Hematopoietic multipotent progenitor cell treated with erythropoietin and hydrocortisone succinate and interleukin-3 and kit ligand, for 15 days (in vitro differentiated cells): ENCODE results near the gene GABARAP.
A peak's percentile ranks its signal among the peaks of the same experiment; 100 is the strongest.

ENCODE experiments used
- DNase-seq: peaks from one replicate; pipeline ENCODE4 v3.0.0-alpha.2; 2015; ENCODE audit warnings: low spot score

GABARAP gene

DNA sequence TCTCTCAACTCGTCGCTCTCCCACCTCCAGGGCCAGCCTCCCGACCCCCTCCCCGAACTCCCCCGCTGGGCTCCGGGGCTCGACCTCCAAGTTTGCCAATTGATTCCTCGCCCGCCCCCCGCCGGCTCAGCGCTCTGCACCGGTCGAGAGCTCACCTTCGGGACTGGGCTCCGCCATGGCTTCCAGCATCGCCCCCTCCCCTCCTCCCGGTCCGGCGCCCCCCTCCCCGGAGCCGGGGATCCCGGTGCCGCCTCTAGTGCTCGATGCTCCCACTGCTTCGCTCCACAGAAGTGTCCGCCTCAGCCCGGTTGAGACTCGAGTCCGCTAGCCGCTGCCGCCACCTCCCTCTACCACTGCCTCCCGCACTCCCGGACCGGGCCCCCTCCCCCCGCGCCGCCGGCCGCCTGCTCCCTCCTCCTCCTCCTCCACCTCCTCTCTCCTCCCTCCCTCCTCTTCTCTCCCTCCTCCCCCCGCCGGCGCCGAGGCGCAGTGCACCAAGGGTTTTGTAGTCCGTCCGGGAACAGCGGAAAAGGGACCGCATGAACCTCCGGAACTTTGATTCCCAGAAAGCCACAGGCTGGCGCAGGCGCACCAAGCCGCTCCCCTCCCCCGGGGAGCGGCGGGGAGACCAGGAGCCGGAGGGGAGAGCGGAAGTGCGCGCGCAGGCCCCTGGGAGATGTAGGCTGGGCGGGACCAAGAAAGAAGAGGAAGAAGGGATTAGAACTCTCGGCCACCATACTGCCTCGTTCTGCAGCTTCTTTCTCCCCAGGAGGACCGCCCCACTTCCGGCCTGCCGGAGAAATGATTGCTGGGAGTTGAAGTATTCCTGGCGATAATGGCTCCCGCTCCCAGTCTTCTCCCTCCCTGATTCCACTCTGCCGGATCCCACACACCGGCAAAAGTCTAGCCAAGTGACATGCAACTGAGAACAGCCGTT is 2.9 kb downstream of the GABARAP start, which contains the start of gene PHF23:
PHF23 (minus strand) TSS at position 367 of the 937 bp plus-strand sequence; CDS start at position 189, 178 bp downstream.
- peak; percentile 99 for DNase-seq

DNA sequence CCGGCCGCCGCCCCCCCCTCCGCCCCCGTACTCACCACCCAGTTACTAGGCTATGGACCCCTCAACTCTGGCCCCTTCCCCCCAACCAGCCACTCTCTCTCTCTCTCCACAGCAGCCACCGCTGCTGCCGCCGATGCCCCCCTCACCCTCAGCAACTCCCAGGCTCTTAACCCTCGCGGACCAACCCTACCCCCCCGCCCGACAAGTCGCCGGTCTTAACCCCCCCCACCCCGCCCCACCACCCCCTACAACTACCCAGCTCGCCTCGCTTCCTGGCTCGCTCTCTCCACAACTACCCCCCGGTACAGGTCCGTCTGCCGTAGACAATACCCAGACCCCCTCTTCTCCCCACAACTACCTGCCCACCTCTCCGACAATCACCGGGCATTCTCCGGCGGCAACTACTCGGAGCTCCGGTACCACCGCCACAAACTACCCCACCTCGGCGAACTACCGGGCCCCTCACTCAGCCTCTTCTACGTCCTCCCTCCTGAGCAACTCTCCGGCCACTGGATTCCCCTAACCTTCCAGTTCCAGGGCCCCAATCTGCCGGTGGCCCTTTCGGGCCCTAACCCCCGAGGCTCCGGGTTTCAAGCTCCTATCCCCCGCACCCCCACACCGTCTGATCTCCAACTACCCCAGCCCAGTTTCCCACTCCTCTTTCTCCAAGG is 3.7 kb downstream of the GABARAP start:
- DNase-seq: peak; percentile 38

DNA sequence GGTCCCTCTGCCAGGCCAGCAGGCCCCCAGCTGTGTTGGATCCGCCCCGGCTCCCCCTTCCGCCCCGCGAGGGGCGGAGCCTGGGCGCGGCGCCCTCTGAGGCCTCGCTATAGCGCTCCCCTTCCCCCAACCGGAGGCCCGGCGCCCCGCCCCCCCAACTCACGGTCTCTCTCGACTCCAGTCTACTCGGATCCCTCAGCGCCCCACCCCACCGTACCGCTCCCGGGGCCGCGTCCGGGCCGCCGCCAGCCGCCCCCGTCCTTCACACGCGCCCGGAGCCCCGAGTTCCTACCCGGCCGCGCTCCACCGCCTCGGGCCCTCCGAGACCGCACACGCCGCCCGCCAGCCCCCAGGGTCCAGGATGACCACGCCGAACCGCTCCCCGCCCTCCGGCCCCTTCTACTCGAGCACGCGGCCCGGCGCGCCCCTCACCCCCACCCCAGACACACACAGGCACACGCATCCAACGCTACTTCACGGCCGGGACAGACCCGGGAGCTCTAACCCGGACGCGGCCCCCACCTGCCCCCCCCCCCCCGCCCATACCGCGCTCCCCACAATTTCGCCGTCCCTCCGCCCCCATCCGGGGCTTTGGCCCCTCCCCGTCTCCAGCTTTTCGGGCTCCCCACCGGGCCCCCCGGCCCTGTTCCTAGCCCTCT is 4.4 kb downstream of the GABARAP start:
- peak; percentile 84 for DNase-seq

DNA sequence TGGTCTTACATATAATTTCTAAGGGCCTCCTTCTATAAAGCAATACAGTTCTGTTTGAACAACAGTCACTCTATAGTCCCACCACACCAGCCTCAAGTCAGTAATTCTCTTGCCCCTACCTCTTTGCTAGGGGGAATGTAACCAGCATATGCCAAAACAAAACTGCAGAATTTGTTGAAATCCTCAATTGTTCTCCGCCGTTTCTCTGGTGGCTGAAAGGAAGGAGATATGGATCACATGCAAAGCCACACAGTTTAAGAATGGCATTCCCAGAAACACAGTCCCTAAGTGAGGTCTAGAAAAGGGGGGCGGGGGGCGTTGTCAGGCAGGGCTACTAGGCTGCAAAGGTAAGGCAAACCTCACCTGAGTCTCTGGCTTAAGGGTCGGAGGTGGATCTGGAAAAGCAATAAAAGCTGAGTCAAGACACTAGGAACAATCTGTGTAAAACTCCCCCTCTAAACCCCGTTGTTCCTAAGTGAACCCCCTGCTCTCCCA is 4.9 kb downstream of the GABARAP start:
- no peak for DNase-seq

DNA sequence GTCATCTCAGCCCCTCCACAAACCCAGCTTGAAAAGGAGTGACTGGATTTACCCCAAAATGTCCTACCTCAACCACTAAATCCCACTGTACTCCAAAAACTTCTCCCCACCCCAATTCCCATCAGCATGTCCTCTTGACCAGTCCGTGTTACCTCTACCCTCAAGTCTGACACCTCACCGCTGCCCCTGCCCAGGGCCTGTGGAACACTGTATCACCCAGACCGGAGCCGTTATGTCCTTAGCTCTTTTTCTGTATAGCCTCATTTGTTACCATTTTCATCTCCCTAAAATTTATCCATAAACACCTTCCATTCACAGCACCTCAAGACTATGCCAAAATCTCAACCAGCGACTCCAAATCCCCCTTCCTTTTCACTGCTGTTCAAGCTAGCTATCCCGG is 5.4 kb downstream of the GABARAP start:
- no peak for DNase-seq

DNA sequence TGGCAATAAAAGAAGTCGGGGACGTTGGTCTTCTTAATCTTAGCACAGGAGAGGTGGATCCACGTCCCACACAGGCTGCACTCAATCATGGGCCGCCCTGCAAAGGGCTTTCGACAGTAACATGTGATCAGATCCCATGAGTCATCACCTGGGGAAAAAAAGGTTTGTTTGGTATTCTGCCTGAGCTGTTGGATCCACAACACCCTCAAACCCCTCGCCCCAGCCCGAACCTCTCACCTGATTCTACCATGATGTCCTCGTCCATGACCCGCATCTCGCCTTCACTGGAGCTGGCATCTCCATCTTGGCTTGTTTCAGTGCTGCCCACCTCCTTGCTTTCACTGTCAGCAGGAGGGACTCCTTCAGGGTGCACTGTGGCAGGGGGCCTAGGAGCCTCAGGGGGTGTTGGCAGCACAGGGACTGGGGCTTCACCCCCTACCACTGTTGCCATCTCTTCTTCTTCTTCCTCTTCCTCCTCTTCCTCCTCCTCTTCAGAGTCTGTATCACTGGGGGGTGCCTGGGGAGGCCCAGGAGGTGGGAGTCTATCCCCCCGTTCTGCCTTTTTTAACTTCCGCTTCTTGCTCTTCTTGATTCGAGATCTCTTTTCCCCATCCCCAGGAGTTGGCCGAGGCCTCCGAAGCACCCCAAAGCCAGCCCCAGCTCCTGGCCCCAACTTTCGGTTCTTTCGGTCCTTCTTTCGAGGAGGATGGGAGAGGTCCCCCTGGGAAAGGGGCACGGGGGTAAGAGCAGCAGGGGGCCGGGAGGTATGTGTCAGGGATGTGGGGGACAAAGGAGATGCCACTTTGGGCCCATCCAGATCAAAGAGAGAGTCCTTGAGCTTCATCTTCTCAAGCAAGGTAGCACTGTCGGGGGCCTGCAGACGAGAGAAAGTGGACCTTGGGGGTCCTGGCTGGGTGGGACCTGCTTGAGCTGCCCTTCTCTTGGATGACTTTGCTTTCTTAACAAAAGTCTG is 6.3 kb downstream of the GABARAP start:
- DNase-seq: peak; percentile 41

DNA sequence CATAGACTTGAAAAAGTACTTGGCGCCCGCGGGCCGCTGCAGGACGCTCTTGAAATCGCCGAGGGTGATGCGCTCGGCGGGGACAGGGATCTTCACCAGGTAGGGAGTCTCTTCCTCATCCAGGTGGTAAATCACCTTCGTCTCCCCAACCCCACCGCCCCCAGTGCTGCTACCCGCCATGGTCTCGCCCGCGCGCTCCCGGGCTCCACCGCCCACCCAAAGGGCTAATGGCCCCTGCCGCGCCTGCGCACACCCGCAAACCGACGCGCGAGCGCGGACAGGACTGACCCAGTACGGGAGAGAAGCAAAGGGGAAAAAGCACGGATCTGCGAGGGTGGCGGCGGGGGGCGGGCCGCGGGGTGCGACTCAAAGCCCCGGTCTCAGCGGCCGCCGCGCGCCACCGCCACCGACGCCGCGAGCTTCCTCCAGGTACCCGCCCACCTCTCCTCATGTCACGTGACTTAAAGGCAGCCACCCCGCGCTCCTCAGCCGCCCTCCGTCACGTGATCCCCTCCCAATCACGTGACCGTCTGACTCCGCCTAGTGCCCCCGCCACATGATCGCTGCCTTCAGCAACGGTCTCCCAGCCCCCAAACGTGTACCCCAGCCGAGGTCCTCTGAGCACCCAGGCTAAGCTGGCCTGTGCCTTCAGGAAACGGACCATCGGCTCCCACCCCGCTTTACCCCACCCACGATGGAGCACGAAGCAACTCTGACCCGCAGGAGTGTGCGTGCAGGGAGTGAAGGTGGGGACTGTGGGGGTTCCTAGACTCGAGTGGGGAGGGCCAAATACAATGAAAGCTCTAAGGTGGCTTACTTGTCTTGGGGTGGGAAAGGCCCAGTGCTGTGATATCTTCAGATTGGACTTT is 7.9 kb downstream of the GABARAP start, which contains the start of gene DVL2:
DVL2 (minus strand) TSS at position 435 of the 869 bp plus-strand sequence; CDS start at position 180, 255 bp downstream.
- DNase-seq: peak; percentile 97

DNA sequence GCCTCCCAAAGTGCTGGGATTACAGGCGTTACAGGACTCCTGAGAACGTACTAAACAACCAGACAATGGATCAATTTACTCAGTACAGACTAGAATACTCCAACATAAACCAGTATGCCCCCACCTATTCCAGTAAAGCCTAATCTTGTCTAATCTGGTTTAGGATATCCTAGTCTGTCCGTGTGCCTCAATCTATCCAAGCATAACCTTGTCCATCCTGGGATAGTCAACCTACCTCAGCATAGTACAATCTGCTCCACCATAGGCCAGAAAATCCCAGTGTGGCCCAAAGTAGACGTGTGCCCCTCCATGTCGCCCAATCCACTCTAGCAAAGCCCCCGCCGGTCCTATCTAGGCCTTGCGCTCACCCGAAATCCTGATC is 8.6 kb downstream of the GABARAP start:
- DNase-seq: no peak

DNA sequence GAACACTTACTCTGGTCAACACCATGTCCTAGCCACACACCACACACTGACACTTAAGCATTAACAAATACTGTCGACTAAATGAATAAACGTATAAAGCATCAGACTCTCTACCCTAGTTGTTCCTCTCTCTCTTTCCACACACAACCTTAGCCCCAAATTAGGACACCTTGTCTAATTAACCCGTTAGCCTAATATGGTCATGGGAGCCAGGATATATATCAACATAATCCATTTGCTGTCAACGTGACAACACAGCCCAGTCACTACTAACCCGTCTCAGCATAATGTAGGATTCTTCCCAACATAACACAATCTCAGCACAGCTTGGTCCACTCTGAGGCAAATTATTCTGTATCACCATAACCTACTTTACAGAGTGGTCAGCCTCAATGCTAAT is 10.1 kb downstream of the GABARAP start:
- no peak for DNase-seq

DNA sequence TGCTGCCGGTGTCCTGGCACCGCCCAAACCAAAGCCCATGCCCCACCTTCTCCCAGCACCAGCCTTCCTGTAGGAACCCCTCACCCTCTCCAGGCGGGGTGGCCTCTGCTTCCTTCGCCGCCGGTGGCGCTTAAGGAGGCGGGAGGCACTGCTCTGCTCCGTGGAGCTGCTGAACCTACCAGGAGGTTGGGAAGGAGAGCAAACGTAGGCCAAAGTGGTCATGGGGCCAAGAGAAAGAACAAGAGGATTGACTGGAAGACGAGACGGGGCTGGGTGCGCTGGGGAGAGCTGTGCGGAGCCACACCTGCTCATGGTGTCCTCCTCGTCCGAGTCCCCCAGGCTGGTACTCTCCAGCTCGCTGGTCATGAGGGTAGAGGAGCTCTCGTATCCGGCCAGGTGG is 12.7 kb downstream of the GABARAP start:
- no peak for DNase-seq

DNA sequence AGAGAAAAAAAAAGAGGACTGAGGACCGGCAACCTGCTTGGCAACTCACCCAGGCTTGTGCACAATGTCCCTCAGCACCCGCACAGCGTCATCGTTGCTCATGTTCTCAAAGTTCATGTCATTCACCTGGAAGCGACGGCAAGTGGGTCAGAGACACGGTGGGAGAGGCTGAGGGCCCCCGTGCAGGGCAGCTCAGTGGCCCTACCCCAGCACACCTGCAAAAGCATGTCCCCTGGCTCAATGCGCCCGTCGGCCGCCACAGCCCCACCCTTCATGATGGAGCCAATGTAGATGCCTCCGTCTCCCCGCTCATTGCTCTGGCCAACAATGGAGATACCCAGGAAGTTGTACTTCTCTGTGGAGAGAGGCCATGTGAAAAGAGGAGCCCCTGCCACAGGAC is 13.3 kb downstream of the GABARAP start:
- DNase-seq: no peak

DNA sequence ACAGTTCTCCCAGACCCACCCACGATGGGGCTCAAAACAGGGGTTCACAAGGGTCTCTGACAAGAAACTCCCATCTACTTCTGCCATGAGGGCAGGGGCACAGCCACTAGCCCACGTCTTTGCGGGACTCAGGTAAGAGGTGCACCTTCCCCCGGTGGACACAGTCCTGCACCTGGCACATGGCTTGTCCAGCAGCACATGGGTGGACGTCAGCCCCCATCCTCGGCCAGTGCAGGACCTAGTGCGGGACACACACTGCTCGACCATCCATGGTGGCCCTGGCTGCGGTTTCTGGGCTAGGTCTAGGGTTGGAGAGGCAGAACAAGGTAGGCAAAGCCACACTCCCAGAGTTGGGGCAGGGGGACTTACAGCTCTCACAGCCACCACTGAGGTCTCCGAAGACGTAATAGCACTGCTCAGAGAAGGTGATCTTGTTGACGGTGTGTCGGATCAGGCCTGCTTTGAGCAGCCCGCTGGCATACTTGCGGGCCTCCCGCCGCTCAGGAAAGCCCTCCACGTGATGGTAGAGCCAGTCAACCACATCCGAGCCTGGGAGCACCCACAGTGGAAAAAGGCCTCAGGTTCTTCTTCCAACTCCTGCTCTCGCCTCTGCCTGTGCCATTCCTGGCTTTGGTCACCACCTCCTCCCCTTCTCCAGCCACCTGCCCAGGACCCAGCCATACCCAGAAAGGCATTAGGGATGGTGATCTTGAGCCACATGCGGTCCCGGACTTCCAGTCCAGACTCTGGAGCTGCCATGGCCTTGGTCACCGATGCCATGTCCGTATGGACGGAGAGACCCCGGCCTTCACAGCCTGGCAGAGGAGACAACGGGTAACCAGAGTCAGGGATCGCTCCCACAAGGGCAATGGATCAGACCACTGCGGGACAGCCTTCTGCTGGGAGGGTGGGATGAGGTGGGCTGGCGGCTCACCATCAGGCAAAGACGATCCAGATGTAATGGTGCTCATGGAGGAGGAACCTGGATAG is 15.2 kb downstream of the GABARAP start:
- DNase-seq: no peak

DNA sequence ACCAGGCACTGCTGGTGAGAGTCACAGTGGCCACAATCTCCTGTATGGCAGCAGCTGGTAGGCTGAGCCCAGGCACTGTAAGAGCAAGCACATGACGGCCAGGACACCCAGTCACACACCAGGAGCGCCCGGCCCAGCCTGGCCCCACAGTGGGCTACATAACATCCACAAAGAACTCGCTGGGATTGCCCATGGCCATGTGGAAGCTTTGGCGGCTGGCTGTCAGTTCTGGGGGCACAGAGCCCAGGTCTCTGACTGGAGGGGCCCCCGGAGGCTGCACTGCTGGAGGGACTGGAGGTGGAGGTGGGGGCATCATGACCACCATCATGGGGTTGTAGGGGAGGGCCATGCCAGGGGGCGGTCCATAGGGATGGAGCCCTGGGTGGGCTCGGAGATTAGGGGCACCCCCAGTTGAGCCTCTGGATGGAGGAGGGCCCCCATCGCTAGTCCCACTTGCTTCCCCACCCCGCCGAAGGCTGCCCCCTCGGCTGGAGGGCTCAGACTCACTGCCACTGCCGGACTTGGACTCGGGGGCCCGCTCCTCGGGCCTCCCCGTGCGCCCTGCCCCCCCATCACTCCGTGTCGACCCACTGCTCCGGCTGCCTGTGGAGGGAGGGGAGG is 16.4 kb downstream of the GABARAP start:
- DNase-seq: no peak

DNA sequence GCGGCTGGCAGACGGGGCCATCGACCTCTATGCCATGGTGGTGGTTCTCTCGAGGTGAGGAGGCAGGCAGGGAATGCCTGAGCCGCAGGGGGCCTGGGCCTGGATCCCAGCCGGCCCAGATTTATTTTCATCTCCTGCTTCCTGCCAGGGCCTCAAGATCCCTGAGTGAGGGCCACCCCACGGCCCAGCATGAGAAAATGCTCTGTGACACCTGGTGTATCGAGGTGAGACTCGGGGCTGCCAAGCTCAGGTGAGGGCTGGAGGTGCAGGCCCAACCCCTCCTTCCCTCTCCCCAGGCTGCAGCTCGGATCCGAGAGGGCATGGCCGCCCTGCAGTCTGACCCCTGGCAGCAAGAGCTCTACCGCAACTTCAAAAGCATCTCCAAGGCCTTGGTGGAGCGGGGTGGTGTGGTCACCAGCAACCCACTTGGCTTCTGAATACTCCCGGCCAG is 17.6 kb downstream of the GABARAP start:
- DNase-seq: no peak

DNA sequence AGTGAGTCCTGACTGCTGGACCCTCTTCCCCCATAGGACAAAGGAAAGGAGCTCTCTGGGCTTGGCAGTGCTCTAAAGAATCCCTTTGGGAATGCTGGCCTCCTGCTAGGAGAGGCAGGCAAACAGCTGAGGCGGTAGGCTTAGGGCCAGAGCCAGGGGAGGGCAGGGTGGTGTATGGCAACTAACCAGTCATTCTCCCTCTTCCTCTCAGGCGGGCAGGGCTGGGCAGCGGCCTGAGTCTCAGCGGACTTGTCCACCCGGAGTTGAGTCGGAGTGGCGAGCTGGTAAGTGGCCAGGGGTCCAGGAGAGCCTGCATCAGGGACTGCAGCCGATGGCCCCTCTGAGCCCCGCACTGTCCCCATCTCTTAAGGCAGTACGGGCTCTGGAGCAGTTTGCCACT is 18.1 kb downstream of the GABARAP start:
- no peak for DNase-seq

DNA sequence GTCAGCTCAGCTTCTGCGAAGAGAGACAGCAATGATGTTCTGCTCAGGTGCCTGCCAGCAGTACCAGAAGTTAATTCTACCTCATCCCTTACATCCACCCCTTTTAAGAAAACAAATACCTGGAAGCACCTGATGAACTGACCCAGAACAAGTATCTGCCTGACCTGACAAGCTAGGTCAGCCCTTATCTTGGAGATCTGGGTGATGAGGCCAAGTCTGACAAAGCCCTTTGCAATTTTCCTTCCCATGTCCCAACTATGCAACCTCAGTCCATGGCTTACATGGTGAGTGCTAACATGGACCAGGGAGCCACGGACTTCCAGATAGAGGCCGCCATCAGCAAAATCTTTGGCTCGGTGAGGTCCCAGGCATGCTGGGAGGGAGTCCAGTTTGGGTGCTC is 18.9 kb downstream of the GABARAP start:
- no peak for DNase-seq

DNA sequence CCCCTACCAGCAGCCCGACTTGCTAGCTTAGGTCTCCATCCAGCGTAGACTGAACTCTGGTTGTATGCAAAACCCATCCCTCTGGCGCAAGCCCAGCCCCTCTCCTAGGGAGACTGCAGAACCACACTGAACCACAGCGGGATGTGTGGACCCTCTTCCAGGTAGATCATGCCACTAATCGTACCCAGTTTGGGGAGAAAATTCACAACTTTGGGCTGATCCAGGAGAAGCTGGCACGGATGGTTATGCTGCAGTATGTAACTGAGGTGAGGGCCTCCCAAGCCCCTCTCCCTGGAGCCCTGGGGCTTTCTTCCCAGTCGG is 19.3 kb downstream of the GABARAP start:
- no peak for DNase-seq

DNA sequence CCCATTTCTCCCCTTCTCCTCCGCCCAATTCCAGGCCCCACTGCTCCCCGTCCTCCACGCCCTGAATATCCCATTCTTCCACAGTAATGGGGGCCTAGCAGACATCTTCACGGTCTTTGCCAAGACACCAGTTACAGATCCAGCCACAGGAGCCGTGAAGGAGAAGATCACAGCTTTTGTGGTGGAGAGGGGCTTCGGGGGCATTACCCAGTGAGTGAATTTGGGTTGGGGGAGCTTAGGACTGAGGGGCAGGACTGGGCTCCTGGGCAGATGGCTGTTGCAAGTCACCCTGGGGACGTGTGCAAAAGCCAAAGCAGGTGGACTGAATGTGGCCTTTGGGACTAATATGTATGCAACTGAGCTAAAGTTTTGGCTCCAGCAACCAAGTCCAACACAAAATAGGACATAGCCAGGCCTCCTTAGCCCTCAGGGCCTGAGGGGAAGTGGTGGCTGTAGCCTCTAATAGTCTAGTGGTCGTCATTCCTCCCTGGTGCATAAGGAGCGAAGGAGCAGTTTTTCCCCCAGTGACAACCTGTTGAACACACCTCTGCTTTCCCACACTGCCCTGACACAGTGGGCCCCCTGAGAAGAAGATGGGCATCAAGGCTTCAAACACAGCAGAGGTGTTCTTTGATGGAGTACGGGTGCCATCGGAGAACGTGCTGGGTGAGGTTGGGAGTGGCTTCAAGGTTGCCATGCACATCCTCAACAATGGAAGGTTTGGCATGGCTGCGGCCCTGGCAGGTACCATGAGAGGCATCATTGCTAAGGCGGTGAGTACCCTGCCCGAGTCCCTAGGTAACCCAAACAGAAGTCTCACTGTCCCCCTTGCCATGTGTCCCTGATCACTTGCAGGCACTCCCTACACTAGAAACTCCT is 19.9 kb downstream of the GABARAP start:
- no peak for DNase-seq
